RWPE2 (cell line): ENCODE measurements around the gene NIPAL4.
A peak's percentile ranks its signal among the peaks of the same experiment; 100 is the strongest.

Experiments
- ATAC-seq: fragments of 200-7000 bp; cut with Tn5 transposase; 3 replicates; pipeline ENCODE4 v1.9.1; 2021; ENCODE audit warnings: low read depth
- DNase-seq: peaks from one replicate; pipeline ENCODE4 v3.0.0-alpha.2; 2020; ENCODE audit warnings: low spot score
- H3K27ac ChIP-seq: fragments of 450-650 bp; 2 replicates; pipeline ENCODE4 v1.5.1; 2017; ENCODE audit warnings: mild to moderate bottlenecking; ENCODE audit not compliant: poor library complexity, severe bottlenecking
- H3K27me3 ChIP-seq: fragments of 250-450 bp; sonication (Bioruptor Pico); 2 replicates; pipeline ENCODE4 v1.5.1; 2021; ENCODE audit warnings: mild to moderate bottlenecking, moderate library complexity; ENCODE audit not compliant: insufficient read depth, poor library complexity, severe bottlenecking
- H3K36me3 ChIP-seq: fragments of 250-450 bp; sonication (Bioruptor Pico); 2 replicates; pipeline ENCODE4 v1.5.1; 2020; ENCODE audit warnings: low read depth, mild to moderate bottlenecking, moderate library complexity
- H3K4me1 ChIP-seq: fragments of 250-450 bp; sonication (Bioruptor Pico); 2 replicates; pipeline ENCODE4 v1.5.1; 2021; ENCODE audit warnings: mild to moderate bottlenecking, moderate library complexity; ENCODE audit not compliant: insufficient read depth, poor library complexity, severe bottlenecking
- H3K4me3 ChIP-seq: fragments of 250-450 bp; sonication (Bioruptor Pico); 2 replicates; pipeline ENCODE4 v1.5.1; 2021; ENCODE audit warnings: mild to moderate bottlenecking, moderate library complexity; ENCODE audit not compliant: severe bottlenecking
- H3K9me3 ChIP-seq: fragments of 250-450 bp; sonication (Bioruptor Pico); 2 replicates; pipeline ENCODE4 v1.5.1; 2021; ENCODE audit warnings: mild to moderate bottlenecking, moderate library complexity; ENCODE audit not compliant: severe bottlenecking
- TF ChIP-seq, protein P1 (sequence below): fragments of 450-650 bp; IDR thresholded peaks from one replicate; pipeline ENCODE4 v1.5.1; 2017; ENCODE audit warnings: mild to moderate bottlenecking, moderate library complexity; ENCODE audit not compliant: poor library complexity, severe bottlenecking

Gene NIPAL4

DNA sequence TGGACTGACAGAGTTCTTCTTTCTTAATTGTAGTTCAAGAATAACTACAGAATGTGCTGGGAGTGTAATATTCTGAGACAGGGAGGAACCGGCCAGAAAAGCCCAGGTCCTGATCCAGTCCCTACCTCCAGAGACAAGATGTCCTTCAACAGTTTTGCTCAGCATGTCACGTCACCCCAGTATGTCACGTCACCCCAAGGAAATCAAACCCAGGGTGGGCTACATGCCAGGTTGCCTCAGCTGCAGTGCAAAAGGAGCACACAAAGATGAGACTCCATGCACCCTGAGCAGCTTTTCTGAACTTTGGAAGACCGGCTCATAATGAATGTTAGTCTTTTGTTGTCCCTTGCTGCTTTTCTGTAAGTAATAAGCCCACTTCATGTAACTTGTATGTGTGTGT is 25.9 kb upstream of the NIPAL4 start:
- H3K4me3 ChIP-seq: no peak overlapping the region
- ATAC-seq (no peak), DNase-seq (no peak)
- H3K9me3 ChIP-seq: no peaks in the 10 kb centered on the region
- TF ChIP-seq, protein P1, sequence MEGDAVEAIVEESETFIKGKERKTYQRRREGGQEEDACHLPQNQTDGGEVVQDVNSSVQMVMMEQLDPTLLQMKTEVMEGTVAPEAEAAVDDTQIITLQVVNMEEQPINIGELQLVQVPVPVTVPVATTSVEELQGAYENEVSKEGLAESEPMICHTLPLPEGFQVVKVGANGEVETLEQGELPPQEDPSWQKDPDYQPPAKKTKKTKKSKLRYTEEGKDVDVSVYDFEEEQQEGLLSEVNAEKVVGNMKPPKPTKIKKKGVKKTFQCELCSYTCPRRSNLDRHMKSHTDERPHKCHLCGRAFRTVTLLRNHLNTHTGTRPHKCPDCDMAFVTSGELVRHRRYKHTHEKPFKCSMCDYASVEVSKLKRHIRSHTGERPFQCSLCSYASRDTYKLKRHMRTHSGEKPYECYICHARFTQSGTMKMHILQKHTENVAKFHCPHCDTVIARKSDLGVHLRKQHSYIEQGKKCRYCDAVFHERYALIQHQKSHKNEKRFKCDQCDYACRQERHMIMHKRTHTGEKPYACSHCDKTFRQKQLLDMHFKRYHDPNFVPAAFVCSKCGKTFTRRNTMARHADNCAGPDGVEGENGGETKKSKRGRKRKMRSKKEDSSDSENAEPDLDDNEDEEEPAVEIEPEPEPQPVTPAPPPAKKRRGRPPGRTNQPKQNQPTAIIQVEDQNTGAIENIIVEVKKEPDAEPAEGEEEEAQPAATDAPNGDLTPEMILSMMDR: no peak
- H3K36me3 ChIP-seq: no peaks in the 10 kb centered on the region
- H3K27me3 ChIP-seq: no peaks in the 10 kb centered on the region
- H3K4me1 ChIP-seq: no peaks in the 10 kb centered on the region
- no peak overlapping the region for H3K27ac ChIP-seq

DNA sequence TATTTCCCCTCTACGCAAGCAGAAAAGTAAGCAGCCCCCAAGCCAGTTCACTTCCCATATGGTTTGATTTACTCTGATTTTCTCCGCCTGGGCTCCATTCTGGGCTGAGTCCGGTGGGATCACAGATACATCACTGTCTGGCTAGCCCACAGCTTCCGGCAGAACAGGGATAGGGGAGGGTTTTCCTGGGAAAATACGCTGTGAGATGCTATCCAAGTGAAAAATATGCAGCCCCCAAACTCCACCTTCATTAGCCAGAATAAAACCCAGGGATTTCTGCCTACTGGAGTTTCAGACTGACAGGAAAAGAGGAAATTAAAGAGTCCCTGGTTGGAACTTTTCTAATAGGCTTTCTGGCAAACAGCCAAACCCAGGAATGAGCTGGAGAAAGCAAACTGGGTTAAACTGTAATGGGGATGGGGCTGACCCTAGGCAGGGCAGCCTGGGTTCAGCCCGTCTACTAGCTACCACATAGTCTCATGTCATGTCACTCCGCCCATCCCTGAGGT is 16.9 kb upstream of the NIPAL4 start:
- no peaks in the 10 kb centered on the region for H3K4me1 ChIP-seq
- H3K9me3 ChIP-seq: no peaks in the 10 kb centered on the region
- no peak overlapping the region for H3K4me3 ChIP-seq
- TF ChIP-seq, protein P1: no peak
- no peaks in the 10 kb centered on the region for H3K27me3 ChIP-seq
- DNase-seq (no peak), ATAC-seq (no peak)
- no peaks in the 10 kb centered on the region for H3K36me3 ChIP-seq
- H3K27ac ChIP-seq: no peak overlapping the region

DNA sequence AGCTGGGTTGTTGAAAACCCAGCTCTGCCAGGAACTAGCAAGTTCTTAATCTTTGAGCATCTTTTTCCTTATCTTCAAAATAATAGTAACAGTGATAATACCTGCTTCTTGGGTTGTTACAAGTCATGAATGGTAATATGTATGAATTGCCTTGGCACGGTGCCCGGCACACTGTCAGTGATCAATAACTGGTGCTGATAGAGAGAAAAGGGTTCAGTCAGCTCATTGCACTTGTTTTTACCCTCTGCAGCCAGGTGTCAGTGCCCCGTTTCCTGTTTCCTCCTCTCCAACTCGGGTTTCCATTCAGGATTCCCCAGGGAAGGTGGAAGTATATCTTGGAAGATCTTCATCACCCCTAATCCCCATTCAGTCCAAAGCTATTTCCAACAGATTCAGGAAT is 15.8 kb upstream of the NIPAL4 start:
- DNase-seq (no peak), ATAC-seq (peak; percentile 29; the same call in 1 of the 3 replicates)
- Histone ChIP-seq H3K27me3 (no peaks in the 10 kb centered on the region), H3K9me3 (no peaks in the 10 kb centered on the region), H3K4me1 (no peaks in the 10 kb centered on the region), H3K27ac (no peak overlapping the region), H3K36me3 (no peaks in the 10 kb centered on the region), H3K4me3 (no peak overlapping the region)
- TF ChIP-seq, protein P1: no peak

DNA sequence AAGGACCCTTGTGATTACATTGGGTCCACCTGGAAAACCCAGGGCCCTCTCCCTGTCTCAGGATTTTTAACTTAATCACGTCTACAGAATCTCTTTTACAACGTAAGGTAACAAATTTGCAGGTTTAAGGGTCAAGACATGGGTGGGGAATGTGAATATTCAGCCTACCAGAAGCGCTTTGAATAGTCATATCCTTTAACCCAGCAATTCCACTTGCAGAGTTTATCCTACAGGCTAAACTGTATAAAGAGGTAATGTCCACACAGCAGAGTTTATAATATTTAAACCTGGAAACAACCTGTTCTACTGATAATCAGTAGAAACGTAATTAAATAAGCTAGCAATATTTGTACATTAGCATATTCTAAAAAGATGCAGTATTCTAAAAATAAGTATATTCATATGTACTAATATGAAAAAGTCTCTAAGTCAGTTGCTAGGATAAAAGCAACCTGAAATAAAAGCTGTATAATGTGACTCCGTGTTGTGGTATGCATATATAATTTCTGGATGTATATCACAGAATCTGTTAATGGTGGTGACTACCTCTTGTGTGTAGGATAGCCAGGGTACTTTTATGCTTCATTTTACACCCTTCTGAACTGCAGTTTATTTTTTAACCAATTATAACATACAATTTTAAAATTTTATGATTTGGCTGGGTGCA is 14.1 kb upstream of the NIPAL4 start:
- DNase-seq (no peak), ATAC-seq (no peak)
- no peaks in the 10 kb centered on the region for H3K36me3 ChIP-seq
- no peaks in the 10 kb centered on the region for H3K4me1 ChIP-seq
- H3K27me3 ChIP-seq: no peaks in the 10 kb centered on the region
- H3K9me3 ChIP-seq: no peaks in the 10 kb centered on the region
- TF ChIP-seq, protein P1: no peak
- H3K27ac ChIP-seq: no peak overlapping the region
- no peak overlapping the region for H3K4me3 ChIP-seq

DNA sequence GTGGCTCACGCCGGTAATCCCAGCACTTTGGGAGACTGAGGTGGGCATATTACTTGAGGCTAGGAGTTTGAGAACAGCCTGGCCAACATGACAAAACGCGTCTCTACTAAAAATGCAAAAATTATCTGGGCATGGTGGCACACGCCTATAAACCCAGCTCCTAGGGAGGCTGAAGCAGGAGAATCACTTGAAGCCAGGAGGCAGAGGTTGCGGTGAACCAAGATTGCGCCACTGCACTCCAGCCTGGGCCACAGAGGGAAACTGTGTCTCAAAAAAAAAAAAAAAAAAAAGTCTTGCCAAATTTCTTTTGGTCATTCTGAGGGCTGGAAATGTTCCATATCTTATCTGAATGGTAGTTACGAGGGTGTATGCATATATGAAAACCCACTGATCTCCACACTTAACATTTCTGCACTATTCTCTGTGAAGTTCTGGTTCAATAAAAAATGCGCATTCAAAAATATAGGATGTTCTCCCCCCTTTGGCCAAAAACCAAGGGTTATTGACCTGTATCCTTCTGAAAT is 13.5 kb upstream of the NIPAL4 start:
- Histone ChIP-seq H3K4me3 (no peak overlapping the region), H3K9me3 (no peaks in the 10 kb centered on the region), H3K27me3 (no peaks in the 10 kb centered on the region), H3K27ac (no peak overlapping the region), H3K4me1 (no peaks in the 10 kb centered on the region), H3K36me3 (no peaks in the 10 kb centered on the region)
- DNase-seq: no peak
- no peak for ATAC-seq
- TF ChIP-seq, protein P1: no peak
